Thyroid gland (tissue), 4 donors: Measurements from ENCODE around the gene RITA1.

ENCODE experiments used
- CTCF ChIP-seq, 6 experiments: fragments of 200-600 bp in 3 of 6; fragments of 450-650 bp in 3 of 6; sonication (generic) in 3 of 6; IDR thresholded peaks; one replicate each; pipeline ENCODE4 v1.5.1; 2016 to 2019; ENCODE audit warnings: antibody characterized with exemption in 6 of 6, mild to moderate bottlenecking in 2 of 6, inconsistent platforms in 1 of 6, moderate library complexity in 1 of 6
- POLR2A ChIP-seq, 2 donors: fragments of 450-650 bp; IDR thresholded peaks; one replicate each; pipeline ENCODE4 v1.6.1; 2017; ENCODE audit warnings: antibody characterized with exemption in 2 of 2, mild to moderate bottlenecking in 2 of 2, moderate library complexity in 1 of 2

GRCh38 chr12:113221181-113221996 is 35.9 kb downstream of the RITA1 start, which contains the start of gene TPCN1:
- TF ChIP-seq CTCF (IDR thresholded peaks at IDR 0.05) (peak in 2 of 6 experiments; percentile 5 to 31), POLR2A (IDR thresholded peaks at IDR 0.05) (peak; percentile 98 to 99)
